GM13976 (cell line): ENCODE results near the gene TMEM95.

Experiments used
- DNase-seq: peaks from one replicate; pipeline ENCODE4 v3.0.0; 2012; ENCODE audit warnings: low spot score
- CTCF ChIP-seq: IDR thresholded peaks from 2 replicates; pipeline ENCODE4 v1.5.1; 2012; ENCODE audit warnings: borderline replicate concordance, mild to moderate bottlenecking; ENCODE audit not compliant: insufficient read depth; ENCODE audit errors: extremely low read depth, missing control alignments, control extremely low read depth
- in situ Hi-C: fragments of 300-500 bp; cut with MboI; formaldehyde crosslinking; loops from one replicate; pipeline ENCODE4 v1.12.0; 2022; ENCODE audit warnings: low sequenced_read_pairs, mixed read lengths, inconsistent platforms; ENCODE audit not compliant: unreplicated experiment

Gene TMEM95

DNA sequence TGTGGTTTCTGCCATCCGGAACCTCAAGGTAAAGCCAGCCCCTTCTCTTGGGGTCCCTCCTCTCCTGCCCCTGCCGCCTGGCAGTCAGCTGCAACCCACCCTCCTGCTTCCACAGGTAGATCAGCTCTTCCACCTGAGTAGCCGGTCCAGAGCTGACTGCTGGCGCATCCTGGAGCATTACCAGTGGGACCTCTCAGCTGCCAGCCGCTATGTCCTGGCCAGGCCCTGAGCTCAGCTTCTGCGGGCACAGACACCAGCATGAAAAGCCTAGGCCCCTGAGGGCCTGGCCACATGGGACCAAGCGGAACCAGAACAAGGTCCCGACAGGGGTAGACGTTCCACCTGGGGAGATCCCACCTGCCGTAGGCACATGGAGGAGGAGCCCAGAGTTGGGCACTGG is 33.9 kb downstream of the TMEM95 start:
- in situ Hi-C loops: no loop called here
- DNase-seq: no peak
- TF ChIP-seq CTCF: no peak

DNA sequence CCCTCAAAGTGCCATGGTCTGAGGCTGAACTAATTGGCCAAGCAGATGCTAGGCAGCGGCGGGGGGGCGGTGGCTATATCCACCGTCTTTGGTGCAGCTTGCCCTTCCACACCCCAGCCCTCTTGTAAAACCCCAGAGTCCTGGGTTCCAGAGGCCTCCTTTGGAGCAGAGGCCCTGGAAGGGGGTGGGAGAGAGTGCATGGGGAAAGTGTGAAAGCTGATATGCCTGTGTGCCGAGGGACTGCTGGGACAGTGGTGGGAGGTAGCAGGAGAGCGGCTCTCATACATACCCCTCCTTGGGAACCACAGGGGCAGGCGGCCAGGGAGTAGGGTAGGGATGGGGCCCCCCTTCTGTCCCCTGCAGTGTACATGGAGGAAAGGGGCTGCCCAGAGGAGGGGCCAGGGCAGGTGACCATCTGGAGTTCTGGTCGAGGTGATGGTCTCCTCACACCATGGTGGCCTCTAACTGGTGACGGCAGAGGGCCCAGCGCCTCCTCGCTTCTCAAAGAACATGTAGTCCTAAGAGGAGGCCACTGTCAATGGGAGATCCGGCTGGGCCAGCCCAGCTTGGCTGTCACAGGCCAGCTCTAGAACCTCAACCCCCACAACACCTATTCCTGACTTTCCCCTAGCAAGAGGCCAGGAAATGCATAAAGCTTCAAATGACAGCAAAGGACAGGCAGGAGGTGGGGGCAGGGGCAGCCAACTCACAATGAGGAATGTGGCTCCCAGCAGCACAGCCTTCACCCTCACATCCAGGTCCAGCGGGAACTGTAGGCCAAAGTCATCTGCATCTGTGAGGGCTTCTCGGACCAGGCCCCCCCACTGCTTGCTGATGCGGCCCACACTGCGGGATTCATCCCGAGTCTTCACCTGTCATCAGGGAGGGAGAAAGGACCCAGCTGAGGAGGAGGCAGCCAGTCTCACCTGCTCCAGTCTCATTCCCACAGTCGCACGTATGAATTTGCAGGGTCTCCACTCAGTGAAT is 35.3 kb downstream of the TMEM95 start:
- no peak for TF ChIP-seq CTCF
- in situ Hi-C loops: no loop called here
- no peak for DNase-seq

DNA sequence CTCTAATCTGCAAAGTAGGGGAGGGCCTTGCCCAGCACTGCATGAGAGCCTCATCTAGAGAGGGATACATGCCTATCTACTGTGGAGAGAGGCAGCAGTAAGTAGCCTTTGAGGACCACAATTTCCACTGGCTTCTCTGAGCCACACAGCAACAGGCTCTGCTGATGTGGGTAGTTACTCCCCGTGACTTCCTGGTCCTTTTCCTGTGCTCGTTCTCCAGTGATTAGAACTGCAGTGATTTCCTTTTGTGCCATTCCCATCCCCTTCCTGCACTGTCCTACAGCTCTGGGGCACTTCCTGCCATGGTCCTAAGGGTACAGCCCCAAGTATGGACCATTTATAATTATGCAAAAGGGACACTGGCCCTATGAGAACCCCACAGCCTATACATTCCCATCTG is 36.4 kb downstream of the TMEM95 start:
- in situ Hi-C loops: no loop called here
- TF ChIP-seq CTCF: no peak
- DNase-seq: no peak

- in situ Hi-C loops: no loop called here
These were observed 38.0 kb downstream of the TMEM95 start for GRCh38 chr17:7392696-7393612.

DNA sequence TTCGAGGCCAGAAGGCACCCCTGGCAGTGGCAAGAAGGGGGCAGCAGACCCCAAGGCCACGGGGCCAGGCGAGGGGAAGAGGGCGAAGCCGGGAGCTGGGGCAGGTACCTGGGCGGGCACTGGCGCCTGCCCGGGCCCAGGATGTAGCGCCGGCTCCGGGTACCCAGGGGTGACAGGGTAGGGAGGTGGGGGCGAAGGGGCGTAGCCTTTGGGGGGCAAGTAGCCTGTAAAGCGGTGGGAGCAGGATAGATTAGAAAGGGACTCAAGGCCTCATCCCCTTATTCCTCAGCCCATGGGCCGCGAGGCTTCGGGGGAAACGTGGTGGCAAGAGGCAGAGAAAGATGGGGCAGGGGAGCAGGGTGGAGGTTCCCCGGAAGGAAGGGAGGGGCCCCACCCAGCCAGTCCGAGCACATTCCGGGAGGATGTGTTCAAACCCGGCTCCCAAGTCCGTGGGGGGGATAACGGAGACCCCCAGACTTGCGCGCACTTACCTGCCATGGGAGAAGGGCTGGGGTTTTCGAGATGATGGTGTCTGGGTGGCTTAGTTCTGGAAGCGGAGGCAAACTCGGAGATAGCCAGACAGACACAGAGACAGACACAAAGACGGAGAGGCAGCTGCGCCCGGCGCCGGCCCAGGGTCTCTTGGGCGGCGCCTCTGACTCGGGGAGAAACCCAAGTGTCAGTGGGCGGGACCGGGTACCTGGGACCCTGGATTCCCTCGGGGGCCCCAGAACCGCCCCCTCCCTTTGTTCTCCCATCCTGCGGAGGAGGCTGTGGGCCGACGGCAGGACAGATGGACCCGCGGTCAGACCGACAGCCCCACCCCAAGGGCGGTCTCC is 38.9 kb downstream of the TMEM95 start:
- in situ Hi-C loops: no loop called here
- peak; percentile 82 for DNase-seq
- peak; percentile 14 for TF ChIP-seq CTCF

More at GRCh38 chr17:7392696-7393612, 38.0 kb downstream of the TMEM95 start:
- no peak for TF ChIP-seq CTCF
- DNase-seq: no peak

DNA sequence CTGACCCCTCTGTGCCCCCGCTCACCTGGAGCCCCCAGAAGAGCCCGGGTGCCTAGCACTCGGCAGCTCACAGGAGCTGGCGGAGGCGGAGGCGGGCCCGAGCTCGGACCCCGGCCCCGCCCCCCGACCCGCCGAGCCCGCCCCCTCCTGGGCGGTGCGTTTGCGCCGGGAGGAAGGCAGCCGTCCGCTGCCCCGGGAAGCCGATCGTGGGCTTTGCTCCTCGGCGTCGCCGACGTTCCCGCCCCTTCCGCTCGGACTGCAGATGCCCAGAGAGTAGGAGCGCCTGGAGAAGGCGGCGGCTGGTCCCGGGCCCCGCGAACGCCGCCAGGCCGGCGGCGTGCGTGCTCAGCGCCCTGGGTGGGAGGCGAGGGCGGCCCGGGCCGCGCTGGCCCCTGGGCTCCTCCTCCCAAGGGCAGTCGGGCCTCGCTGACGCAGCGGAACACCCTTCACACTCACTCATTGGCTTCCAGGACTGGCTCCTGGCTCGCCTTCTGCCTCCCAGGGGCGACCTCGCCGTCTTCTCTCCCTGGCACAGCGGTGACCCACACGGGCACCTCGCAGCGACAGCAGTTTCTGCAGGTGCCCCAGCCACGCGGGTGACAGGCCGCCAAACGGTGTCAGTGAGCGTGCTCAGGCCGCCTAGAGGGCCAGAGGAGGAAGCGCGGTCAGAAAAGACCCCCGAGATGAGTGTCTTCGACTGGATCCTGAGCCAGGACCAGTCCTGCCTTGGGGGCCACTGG is 39.7 kb downstream of the TMEM95 start, which contains the start of gene PLSCR3:
PLSCR3 (minus strand) TSS at position 74 of the 740 bp plus-strand sequence. CDS start 415 bp downstream, outside the sequence.
- TF ChIP-seq CTCF: peak; percentile 35
- peak; percentile 97 for DNase-seq

More for the DNA sequence above, 39.7 kb downstream of the TMEM95 start, which contains the start of gene PLSCR3:
- in situ Hi-C loops: no loop called here
